Testis (tissue), 2 donors: ENCODE measurements around the gene CCBE1.

Experiments used
- POLR2A ChIP-seq: fragments of 450-650 bp; IDR thresholded peaks from one replicate; pipeline ENCODE4 v1.6.1; 2017; ENCODE audit warnings: antibody characterized with exemption, mild to moderate bottlenecking, moderate library complexity
- TF ChIP-seq, protein P1 (sequence below), 3 experiments: fragments of 450-650 bp in 2 of 3; fragments of 200-600 bp in 1 of 3; sonication (generic) in 1 of 3; IDR thresholded peaks; one replicate each; pipeline ENCODE4 v1.5.1; 2016 to 2019; ENCODE audit warnings: antibody characterized with exemption in 3 of 3, mild to moderate bottlenecking in 2 of 3, moderate library complexity in 1 of 3

DNA sequence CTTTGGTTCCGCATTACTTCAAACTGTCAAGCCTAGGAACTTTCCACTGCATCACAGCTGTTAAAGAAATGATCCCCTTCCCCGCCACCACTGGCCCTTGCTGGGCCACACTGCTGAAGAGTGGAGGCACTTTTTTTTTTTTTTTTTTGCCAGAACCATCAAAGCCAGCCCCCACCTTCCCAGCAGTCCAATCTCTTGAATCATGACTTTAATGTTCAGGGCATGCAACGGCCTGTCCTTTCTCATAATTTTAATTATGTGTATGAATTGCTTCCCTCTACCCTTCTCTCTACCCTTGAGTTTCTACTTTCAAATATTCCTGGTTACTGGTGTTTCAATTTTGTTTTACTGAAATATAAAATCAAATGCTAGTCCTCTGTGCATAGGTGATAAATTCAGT is 236.1 kb downstream of the CCBE1 start:
- TF ChIP-seq, protein P1, sequence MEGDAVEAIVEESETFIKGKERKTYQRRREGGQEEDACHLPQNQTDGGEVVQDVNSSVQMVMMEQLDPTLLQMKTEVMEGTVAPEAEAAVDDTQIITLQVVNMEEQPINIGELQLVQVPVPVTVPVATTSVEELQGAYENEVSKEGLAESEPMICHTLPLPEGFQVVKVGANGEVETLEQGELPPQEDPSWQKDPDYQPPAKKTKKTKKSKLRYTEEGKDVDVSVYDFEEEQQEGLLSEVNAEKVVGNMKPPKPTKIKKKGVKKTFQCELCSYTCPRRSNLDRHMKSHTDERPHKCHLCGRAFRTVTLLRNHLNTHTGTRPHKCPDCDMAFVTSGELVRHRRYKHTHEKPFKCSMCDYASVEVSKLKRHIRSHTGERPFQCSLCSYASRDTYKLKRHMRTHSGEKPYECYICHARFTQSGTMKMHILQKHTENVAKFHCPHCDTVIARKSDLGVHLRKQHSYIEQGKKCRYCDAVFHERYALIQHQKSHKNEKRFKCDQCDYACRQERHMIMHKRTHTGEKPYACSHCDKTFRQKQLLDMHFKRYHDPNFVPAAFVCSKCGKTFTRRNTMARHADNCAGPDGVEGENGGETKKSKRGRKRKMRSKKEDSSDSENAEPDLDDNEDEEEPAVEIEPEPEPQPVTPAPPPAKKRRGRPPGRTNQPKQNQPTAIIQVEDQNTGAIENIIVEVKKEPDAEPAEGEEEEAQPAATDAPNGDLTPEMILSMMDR (IDR thresholded peaks at IDR 0.05), result no peak
- TF ChIP-seq POLR2A, result no peak
